HG03378 (cell line): ENCODE measurements around the gene TTLL13.
"Not testable (repeated sequence)": the region's sequence is repeated elsewhere in the genome, so short reads cannot be mapped to it uniquely, and the experiment has no call there.

Source experiments
- ATAC-seq: cut with Tn5 transposase; IDR thresholded peaks from one replicate; pipeline ENCODE4 v1.9.1; 2021; ENCODE audit warnings: mild to moderate bottlenecking, moderate library complexity; ENCODE audit not compliant: unreplicated experiment

TTLL13 gene

DNA sequence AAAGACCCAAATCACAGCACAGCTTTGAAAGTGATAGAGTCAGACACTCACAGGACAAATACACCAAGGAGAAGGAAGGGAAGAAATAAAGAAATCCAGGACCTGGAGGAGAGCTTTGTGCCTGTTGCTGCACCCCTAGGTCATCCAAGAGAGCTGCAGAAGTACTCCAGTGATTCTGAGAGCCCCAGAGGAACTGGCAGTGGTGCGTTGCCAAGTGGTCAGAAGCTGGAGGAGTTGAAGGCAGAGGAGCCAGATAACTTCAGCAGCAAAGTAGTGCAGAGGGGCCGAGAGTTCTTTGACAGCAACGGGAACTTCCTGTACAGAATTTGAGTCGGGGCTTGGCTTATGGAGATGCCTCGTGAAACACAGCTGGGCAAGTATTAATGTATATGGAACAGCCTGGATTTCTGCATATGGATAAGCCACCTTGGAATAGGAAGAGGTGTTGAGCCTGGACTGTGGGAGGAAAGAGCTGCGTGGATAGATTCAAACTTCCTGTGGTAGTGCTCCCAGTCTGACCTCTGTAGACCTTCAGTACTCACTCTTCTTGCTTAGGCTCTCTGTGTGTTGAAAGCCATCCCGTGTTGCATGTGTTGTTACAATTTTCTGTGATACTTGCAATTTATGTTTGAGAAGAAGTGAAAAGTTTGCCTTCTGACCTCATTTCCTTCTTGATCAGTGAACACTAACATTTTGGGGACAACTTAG lies 22.3 kb downstream of the TTLL13 start:
- ATAC-seq = no peak

- ATAC-seq = not testable (repeated sequence)
These were observed 29.1 kb downstream of the TTLL13 start for GRCh38 chr15:90278467-90278866.

GRCh38 chr15:90280743-90281142 lies 31.4 kb downstream of the TTLL13 start:
- not testable (repeated sequence) for ATAC-seq

DNA sequence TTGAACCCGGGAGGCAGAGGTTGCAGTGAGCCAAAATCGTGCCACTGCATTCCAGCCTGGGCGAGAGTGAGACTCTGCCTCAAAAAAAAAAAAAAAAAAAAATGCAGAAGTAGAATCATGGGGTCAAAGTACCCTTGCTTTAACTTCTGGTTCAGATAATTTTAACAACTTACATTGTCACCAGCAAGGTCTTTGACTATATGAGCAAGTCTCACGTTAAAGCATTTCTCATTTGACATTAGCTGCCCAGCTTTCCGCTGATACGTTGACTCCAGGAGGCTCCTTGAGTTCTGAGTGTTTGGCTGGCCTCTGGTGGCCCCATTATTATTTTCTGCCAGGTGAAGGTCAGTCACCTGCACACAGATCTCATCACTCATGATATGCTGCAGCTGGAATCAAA lies 32.3 kb downstream of the TTLL13 start:
- not testable (repeated sequence) for ATAC-seq

- ATAC-seq = no peak
These were observed 37.3 kb downstream of the TTLL13 start for GRCh38 chr15:90286678-90287077.

DNA sequence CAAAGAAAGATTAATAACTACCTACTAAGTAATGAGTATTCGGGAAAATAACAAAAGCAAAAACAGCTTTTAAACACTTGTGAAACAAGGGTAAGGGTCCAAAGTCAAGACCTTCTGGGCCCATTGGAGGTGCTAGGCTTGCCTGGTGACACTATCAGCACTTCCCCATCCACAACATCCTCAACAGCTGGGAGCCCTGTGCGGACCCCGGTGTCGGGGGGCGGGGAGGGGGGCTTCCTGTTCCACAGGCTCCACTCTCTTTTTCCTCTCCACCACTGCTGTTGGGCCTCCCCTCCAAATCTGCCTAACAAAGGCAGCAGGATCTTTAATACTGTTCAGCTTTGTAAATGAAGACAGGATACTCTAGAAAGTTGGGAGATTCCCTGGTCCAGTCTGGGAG lies 37.7 kb downstream of the TTLL13 start:
- no peak for ATAC-seq

GRCh38 chr15:90287946-90288345 lies 38.6 kb downstream of the TTLL13 start:
- no peak for ATAC-seq

DNA sequence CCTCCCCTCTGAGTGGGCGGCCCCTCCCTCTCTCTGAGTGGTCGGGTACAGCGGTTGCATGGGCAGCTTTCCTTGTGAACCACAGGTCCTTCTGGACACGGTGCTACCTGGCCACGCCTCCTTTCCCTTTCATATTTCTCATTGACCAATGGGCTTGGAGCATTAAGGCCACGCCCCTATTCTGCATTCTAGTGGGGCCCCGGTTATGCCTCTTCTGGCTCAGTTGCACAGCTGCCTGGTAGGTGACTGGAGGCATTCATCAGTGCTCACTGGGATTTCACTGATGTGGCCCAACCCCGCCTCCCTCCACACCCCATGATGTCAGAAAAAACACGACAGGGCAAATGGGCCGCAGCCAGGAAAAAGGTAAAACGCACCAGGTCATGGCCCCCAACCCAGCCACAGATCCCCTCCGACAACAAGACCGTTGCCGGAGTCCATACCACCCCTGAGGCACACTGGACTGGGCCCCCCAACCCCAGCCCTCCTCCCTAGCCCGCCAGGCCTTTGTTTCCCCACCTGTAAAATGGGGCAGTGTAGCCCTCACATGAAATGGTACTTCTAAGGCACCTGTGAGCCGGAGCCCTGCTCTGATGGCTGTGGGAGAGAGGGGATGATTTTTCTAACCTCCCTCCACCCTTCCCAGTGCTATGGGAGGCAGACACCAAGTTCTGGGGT lies 42.5 kb downstream of the TTLL13 start:
- ATAC-seq = no peak

DNA sequence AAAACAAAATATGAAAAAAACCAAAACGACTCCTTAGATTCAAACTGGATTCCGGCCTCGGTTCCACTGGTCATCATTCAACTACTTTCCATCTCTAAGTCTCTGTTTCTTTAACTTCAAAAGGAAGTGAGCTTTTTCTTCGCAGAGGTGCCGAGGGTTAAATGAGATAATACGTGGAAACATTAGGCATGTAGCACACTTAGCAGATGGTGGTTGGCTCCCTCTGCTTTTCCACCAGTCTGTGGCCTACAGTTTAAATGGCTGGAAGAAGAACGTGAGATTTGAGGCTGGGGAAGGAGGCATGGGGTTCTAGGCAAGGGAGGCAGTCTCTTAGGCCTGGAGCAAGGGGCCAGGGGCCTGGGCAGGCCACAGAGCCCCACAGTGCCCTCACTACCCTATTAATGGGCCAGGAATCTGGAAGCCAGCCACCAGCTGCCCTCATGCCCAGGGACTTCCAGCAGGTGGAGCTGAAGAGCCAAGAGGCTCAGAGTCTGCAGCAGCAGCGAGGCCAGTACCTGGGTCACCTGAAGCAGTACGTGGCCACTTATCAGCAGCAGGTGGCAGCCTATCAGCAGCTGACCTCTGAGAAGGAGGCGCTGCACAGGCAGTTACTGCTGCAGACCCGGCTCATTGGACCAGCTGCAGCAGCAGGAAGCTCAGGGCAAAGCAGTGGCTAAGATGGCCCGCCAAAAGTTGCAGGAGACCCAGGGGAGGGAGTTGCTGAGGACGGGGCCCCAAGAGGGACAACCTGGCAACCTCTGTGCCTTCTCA lies 43.9 kb downstream of the TTLL13 start:
- ATAC-seq = not testable (repeated sequence)

- ATAC-seq = no peak
These were observed 44.8 kb downstream of the TTLL13 start for GRCh38 chr15:90294159-90294558.

- ATAC-seq = no peak
These were observed 45.4 kb downstream of the TTLL13 start for GRCh38 chr15:90294601-90295269.

DNA sequence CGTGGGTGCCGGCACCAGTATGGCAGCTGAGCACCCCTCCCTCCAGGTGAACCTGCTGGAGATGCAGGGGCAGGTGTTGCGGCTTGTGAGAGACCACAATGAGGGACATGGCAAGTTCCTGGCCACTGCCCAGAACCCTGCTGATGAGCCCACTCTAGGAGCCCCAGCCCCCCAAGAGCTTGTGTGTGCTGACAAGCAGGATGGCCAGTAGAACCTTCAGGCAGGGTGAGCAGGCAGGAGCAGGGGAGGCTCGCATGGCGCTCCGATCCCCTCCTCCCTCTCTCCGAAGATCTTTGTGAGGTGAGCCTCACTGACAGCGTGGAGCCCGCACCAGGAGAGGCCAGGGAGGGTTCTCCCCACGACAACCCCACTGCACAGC lies 45.9 kb downstream of the TTLL13 start:
- ATAC-seq = no peak

- ATAC-seq = not testable (repeated sequence)
These were observed 47.0 kb downstream of the TTLL13 start for GRCh38 chr15:90296316-90296884.

- no peak for ATAC-seq
These were observed 47.7 kb downstream of the TTLL13 start for GRCh38 chr15:90297021-90297420.

DNA sequence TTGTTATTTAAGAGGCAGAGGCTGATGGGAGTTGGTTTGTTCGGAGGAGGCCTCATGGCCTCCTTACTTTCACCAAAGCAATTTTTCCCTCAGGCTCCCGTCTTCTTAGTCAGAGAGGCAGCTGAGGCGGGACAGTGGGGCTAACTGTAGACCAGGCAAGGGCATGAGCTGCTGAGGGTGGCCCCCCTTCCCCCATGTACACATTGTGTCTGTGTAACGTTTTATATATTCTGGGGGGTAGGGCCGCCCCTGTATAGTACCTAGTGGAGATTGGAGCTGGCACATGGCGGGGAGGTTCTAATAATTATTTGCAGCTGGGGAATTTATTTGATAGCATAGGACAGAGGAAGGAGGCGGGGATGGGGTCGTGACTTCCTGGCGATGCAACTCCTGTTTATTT lies 51.2 kb downstream of the TTLL13 start:
- ATAC-seq = no peak

DNA sequence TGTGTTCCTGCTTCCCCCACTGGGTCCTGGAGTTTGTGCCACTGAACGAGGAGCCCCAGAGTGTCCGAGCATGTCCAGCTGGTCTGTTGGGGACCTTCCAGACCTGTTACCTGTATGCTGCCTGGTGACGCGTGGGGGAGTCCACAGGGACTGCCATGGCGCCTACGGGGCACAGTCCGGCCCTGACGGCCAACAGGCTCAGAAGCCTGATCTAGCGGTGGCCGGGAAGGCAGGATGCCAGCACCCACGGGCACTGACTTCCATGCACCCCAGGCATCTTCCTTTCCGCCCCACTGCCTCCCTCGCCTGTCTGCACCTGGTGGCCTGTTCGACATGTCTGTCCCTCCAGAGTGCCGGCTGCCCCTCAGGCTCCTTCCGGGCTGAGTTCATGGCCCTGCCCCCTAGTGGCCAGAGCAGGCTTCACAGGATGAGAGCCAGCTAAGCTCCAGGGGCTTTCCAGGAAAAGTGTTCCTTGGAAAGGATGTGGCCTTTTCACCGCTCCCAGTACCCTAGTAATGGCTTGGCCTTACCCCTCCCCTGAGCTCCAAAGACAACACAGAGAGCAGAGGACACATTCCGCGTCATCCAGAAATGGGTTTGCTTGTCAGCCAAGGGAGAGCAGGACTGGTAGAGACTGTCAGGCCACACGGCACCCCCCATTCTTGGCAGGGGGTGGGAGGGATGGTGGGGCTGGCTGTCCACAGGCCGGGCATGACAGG lies 51.8 kb downstream of the TTLL13 start:
- no peak for ATAC-seq

DNA sequence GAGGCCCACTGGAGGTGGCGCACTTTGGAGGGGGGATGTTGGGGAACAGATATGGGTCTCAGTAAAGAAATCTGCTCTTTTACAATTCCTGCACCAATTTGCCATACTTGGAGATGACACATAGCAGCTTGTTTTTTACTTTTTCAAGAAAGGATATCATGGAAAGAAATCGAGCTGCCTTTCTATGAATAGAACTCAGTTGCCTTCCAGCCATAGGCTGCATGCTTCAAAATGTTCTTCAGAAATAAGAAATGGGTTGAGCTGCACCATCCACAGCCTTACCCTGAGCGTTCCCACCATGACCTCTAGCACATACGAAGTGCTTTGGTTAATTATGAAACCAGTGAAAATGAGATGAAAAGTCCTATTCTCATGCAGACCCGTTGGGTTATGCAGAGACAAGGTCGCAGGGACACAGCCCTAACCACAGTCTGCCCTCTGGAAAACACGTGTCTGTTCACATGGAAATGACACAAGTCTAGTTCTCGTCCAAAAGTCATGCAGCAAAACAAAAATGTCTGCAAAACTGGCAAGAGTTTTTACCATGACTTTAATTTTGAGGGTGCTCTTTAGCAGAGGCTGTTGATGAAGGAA lies 52.4 kb downstream of the TTLL13 start:
- ATAC-seq = no peak

DNA sequence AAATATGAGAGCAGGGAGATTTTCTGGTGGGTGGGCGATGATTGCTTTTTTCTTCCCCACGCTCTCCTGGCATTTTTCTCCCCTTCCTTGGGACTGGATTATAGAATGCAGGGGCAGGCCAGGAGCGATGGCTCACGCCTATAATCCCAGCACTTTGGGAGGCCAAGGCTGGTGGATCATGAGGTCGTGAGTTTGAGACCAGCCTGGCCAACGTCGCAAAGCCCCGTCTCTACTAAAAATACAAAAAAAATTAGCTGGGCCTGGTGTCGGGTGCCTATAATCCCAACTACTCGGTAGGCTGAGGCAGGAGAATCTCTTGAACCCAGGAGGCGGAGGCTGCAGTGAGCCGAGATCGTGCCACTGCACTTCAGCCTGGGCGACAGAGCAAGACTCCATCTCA lies 56.0 kb downstream of the TTLL13 start:
- ATAC-seq = not testable (repeated sequence)

GRCh38 chr15:90305932-90306331 lies 56.6 kb downstream of the TTLL13 start:
- ATAC-seq = no peak

DNA sequence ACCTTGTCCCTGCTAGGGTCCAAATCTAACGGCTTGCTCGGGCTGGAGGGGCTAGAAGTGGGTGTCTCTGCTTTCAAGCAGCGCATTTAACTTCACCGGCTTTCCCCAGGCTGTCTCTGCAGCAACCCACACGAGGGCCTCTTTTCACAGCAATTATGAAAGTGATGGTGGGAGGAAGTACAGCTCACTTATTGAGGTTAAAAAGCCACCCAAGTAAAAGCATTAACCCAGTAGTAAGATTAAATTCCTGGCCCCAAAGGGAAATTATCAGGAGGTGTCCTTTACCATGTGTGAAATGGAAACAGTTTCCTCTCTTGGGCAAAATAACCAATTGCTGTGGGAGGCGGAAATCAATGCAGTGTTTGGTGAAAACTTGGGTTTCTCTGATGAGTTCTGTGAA lies 57.2 kb downstream of the TTLL13 start:
- ATAC-seq = no peak
